GF-D8 (cell line): ENCODE results near the gene JAKMIP2.
"Not testable (repeated sequence)": the region's sequence is repeated elsewhere in the genome, so short reads cannot be mapped to it uniquely, and the experiment has no call there.

Source experiments
- DNase-seq: peaks from one replicate; lab custom pipeline; 2025; lab: John Stamatoyannopoulos, UW

The JAKMIP2 gene

GRCh38 chr5:147648597-147648996 lies 133.9 kb downstream of the JAKMIP2 start:
- no peak for DNase-seq

DNA sequence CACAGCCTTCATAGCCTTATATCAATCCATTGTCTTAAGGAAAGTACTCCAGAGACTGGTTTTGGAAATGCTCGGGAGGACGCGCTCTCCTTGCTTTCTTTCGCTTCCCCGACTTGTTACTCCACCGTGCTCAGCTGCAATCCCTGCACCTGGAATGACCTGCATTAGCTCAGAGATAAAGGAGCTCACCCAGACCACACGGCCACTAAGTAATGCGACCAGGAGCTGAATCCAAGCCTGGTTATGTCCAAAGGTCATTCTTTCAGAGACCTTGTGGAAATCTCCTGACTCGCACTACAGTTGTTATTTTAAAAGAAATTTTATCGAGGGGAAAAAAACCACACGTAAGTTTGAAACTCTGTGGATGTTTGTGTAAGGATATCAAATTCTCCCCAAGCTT lies 137.3 kb downstream of the JAKMIP2 start:
- DNase-seq, result no peak

- DNase-seq, result no peak
These were observed 138.1 kb downstream of the JAKMIP2 start for GRCh38 chr5:147644460-147644859.

- no peak for DNase-seq
These were observed 139.4 kb downstream of the JAKMIP2 start for GRCh38 chr5:147643142-147643541.

DNA sequence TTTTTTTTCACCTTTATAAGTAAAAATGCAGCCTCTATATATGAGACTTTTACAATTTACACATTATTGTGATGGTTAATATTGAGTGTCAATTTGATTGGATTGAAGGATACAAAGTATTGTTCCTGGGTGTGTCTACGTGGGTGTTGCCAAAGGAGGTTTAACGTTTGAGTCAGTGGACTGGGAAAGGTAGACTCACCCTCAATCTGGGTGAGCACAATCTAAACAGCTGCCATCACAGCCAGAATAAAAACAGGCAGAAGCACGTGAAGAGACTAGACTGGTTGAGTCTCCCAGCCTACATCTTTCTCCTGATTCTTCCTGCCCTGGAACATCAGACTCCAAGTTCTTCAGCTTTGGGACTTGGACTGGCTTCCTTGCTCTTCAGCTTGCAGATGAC lies 139.9 kb downstream of the JAKMIP2 start:
- DNase-seq, result no peak

- DNase-seq, result no peak
These were observed 143.2 kb downstream of the JAKMIP2 start for GRCh38 chr5:147639321-147639720.

GRCh38 chr5:147636729-147636984 lies 145.9 kb downstream of the JAKMIP2 start:
- DNase-seq, result no peak

DNA sequence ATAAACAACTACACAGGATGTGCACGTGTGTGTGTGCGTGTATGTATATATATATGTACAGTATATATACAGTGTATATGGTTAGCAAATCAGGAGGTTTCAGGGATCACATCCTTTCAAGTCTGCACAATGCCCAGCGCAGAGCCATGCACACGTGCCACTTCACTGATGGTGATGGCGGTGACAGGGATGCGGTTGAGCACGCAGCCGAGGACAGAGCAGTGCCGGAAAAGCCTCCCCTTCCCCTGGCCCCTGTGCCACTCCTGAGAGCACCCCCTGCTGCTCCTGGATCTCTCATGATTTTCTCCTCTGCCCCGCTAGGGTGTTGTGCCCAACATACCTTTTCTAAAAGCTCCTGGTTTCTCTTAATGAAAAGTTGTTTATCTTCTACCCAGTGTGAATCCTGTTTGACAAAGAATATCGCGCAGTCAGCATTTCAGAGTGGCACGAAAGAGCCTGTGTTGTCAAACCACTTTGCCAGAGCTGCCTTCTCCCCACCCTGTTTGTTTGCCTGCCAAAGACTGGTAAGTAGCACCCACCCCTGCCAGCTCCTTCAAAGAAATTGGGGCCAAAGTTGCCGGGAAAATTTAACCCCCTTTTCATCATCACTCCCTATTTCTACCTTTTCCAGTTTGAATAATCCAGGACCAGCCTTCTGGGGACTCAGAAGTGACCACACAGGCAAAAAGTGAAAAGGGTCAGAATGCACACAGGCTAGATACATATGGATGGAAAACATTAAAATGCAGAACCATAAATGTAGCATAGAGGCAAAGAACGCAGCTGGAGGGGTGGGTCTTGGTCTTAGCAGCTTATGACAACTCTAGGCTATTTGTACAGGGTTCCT lies 146.4 kb downstream of the JAKMIP2 start:
- DNase-seq, result no peak

DNA sequence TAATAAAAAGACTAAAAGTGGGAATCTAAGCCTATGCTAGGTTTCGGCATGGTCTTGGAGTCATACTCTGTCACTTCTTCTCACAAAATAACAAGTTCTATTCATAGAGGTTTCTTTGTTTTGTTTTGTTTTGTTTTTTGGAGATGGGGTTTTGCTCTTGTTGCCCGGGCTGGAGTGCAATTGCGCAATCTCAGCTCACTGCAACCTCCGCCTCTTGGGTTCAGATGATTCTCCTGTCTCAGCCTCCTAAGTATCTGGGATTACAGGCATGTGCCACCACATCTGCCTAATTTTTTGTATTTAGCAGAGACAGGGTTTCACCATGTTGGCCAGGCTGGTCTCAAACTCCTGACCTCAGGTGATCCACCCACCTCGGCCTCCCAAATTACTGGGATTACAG lies 147.1 kb downstream of the JAKMIP2 start:
- DNase-seq, result not testable (repeated sequence)

GRCh38 chr5:147633173-147633572 lies 149.4 kb downstream of the JAKMIP2 start:
- DNase-seq, result no peak

DNA sequence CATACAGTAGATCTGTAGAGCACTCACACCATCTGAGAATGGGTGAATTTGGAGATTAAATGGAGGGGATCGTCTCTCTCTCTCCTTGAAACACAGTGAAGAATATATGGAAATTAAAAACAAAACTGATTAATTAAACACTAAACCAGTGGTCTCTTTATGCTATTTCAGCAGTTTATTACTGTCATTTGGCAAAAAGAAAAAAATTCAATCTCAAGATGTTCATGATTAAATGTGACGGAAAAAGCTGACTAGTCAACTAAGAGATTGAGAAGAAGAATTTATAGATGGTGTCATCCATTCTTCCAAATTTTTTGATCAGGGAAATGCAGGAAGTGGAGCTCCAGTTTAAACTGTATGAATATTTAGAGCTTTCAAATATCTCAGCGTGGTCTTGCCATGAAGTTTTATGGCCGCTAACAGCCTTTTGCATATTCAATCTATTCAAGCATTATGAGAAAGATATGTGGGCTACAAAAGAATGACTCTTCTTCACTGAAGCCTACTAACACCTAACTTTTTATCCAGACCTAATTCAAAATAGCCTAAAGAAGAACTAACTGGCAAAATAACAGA lies 151.0 kb downstream of the JAKMIP2 start:
- no peak for DNase-seq

DNA sequence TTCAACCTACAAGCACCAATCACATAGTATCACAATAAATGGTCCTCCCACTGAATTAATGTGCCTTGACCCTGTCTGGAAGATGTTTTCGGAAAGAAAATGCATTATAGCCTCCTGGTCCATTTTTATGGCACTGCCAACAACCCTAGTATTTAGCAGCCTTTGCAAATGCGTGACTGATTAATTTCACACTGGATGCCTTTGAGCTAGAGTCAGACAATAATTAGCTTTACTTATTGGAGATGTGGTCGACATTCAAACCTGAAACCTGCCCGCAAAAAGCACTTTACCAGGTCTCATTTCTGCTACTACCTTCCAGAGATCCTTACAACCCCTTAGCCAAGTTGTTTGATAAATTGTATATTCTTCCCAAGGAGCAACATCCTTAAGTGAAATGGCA lies 153.3 kb downstream of the JAKMIP2 start:
- no peak for DNase-seq

- peak; percentile 5 for DNase-seq
These were observed 154.3 kb downstream of the JAKMIP2 start for GRCh38 chr5:147628058-147628895.

DNA sequence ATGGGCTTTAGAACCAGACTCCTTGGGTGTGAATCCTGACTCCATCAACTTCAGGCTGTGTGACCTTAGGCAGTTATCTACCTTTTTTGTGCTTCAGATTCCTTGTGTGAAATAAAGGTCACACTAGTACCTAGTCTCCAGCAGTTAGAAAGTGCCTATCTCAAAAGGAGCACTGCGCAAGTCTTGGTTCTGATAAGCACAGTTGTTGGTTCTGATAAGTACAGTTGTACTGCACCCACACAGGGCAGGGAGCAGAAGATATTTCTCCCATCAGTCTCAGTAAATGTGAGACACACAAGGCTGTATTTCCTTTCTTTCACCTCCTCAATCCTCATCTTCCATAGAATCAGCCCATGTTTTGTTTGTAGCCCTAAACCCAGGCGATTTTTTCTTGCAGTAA lies 156.1 kb downstream of the JAKMIP2 start:
- no peak for DNase-seq

GRCh38 chr5:147621016-147621415 lies 161.5 kb downstream of the JAKMIP2 start:
- no peak for DNase-seq

DNA sequence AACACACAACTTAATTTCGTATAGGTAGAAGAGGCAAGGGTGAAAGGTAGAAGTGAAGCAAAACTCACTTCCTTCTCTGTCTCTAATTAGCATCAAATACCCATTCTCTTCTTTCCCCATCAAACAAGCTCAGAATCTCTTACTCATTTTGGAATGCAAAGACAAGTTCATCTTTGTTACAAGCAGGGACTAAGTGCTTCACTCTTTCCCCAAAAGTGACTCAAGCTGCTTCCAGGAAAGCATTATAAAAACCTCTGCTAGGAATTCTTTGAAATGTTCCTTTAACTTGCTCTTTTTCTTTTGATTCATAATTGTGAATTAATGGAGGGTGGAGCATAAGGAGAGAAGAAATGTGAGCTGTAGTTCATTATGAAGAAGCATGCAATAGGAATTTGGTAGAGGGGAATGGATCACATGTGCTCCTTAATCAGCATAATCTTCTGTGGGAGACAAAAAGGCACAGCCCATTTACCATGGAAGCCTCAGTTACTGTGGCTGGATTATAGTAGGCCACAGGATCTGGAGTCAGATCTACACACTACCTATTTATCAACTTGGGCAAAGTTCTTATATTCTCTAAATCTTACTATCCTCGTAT lies 163.1 kb downstream of the JAKMIP2 start:
- DNase-seq, result no peak

DNA sequence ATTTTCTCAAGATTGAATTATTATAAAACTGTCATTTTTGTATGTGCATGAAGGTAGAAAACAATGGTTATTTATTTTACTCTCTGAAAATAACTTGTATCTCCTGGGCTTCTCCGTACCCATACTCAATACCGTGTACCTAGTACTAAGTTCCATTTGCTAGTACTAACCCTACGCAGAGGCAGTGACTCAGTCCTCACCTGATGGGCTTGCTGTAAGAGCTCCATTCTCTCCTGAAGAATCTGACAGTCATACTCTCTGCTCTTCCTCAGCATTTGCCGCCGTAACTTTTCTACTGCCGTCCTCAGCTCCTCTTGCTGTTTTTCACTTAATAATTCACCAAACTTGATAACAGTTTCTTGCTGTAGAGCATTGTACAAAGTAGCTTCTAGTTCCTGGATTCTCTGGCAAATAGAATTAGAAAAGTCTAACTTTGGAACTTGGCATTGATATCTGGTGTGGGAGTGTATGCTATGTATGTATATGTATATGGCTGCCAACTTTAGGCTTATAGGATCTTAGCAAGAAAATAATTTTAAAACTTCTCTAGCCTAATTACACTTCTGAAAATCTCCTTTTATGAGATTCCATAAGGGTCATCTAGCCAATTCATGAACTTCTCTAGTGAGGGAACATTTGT lies 164.7 kb downstream of the JAKMIP2 start:
- DNase-seq, result no peak

- no peak for DNase-seq
These were observed 165.3 kb downstream of the JAKMIP2 start for GRCh38 chr5:147617191-147617606.

- no peak for DNase-seq
These were observed 166.1 kb downstream of the JAKMIP2 start for GRCh38 chr5:147616421-147616820.

GRCh38 chr5:147613359-147613758 lies 169.2 kb downstream of the JAKMIP2 start:
- DNase-seq, result no peak

GRCh38 chr5:147611483-147611882 lies 171.0 kb downstream of the JAKMIP2 start:
- DNase-seq, result no peak

DNA sequence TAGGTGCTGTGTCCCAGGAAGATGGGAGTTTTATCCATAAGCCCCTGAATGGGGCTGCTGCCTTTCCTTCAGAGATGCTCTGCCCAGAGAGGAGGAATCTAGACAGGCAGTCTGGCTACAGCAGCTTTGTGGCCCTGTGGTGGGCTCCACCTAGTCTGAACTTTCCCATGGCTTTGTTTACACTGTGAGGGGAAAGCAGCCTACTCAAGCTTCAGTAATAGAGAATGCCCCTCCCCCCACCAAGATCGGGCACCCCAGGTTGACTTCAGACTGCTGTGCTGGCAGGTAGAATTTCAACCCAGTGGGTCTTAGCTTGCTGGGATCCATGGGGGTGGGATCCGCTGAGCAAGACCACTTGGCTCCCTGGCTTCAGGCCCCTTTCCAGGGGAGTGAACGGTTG lies 171.7 kb downstream of the JAKMIP2 start:
- no peak for DNase-seq
